ENCODE data around the gene SLC25A3.

- TF ChIP-seq EZH2 (IDR thresholded peaks at IDR 0.05) = no peak
- TF ChIP-seq CTCF (IDR thresholded peaks at IDR 0.05) = no peak
- no peak for TF ChIP-seq EZH2phosphoT487 (IDR thresholded peaks at IDR 0.05)
Observed at GRCh38 chr12:98638009-98638408, 44.5 kb downstream of the SLC25A3 start.
